GM12801 (cell line): ENCODE data around the gene NCOA4.

ENCODE experiments used
- TF ChIP-seq, protein P1 (sequence below): IDR thresholded peaks from one replicate; pipeline ENCODE4 v1.5.1; 2011; ENCODE audit warnings: control low read depth; ENCODE audit not compliant: insufficient read length; ENCODE audit errors: extremely low read depth

The NCOA4 gene

DNA sequence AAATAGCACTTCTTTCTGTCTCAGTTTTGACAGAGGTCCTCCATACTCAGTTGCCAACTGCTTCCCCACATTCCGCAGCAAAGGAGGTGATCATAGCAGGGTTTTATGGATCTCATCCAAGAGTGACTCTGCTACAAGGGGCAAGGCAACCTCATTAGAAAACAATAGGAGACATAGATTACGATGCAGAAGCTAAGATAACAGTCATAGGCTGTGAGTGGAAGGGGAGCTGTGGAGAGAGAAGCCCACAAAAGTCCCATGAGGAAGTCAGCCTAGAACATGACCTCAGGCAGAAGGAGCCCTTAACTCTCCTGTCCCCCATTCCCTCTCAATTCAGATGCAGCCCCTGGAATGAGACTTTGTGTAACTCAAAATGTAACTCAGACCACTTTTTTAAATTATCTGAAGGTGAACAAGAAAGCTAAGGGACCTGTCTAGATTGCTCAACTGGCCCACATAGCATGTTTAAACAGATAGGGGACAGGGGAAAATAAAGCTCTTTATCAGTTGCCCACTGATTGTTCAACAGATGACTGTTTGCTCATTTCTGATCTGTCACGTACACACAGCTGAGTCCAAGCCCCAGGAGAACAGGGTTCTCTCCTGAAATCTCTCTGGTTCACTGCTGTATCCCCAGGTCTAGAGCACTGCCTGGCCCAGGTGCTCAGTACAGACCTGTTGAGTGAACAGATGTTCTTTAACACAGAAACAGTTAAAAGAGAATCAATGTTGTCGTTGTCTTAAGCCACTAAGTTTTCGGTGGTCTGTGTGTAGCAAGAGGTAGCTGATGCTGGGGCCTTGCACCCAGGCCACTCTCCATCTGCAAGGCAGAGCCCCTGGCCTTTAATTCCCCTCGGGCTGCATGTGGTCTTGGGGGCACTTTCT, 1.5 kb upstream of the NCOA4 start:
- TF ChIP-seq, protein P1, sequence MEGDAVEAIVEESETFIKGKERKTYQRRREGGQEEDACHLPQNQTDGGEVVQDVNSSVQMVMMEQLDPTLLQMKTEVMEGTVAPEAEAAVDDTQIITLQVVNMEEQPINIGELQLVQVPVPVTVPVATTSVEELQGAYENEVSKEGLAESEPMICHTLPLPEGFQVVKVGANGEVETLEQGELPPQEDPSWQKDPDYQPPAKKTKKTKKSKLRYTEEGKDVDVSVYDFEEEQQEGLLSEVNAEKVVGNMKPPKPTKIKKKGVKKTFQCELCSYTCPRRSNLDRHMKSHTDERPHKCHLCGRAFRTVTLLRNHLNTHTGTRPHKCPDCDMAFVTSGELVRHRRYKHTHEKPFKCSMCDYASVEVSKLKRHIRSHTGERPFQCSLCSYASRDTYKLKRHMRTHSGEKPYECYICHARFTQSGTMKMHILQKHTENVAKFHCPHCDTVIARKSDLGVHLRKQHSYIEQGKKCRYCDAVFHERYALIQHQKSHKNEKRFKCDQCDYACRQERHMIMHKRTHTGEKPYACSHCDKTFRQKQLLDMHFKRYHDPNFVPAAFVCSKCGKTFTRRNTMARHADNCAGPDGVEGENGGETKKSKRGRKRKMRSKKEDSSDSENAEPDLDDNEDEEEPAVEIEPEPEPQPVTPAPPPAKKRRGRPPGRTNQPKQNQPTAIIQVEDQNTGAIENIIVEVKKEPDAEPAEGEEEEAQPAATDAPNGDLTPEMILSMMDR, result no peak

DNA sequence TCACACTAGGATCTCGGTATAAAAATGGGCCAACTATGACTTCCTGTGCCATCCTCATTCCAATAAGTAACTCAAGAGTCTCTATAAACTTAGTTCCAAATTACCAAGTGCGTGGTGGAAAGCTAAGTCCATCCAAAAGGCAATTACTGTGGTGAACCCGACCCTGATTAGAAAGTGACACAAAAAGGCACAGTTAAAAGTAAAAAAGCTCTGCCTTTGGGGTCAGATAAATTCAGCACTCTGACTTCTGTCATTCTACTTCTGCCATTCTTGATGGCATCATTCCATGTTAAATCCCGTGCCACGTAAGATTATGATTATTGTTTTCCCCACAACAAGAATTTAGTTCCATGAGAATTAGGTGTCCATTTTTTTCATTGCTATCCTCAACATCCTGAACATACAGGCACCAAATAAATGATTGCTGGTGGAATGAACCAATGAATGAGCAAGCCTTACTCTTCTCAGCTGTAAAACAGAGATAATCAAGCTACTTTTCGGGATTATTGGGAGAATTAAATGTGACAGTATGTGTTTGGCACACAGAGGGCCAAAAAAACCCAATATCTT, 877 bp downstream of the NCOA4 start:
- TF ChIP-seq, protein P1, result no peak

GRCh38 chr10:46028584-46029460, 1.6 kb downstream of the NCOA4 start:
- TF ChIP-seq, protein P1, result peak; percentile 16

DNA sequence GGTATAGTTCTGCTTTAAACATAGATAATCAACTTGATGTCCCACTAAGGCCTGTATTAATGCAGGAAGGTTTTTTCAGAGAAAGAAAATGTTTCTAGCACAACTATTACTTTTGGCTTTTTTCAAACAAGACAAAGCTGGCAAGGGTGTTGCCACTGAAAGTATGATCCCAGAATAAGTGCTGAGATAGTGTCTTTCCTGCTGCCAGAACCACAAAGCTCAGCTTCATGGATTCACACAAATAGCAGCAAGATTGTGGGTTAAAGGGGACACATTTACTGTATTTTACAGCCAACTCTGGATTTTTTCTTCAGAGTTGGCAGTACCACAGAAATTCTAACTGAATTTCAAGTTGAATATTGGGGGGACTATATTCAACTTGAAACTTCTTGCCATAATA, 4.3 kb downstream of the NCOA4 start:
- TF ChIP-seq, protein P1, result no peak

GRCh38 chr10:46025406-46025805, 5.0 kb downstream of the NCOA4 start:
- TF ChIP-seq, protein P1, result no peak

- TF ChIP-seq, protein P1, result no peak
Measured at GRCh38 chr10:46024948-46025347, 5.5 kb downstream of the NCOA4 start.
